Peyer's patch (tissue), 4 donors: ENCODE results near the gene MSS51. TPM values are rescaled to one million over a fixed set of nuclear protein-coding genes. Genes with fewer than 3 reads are reported as not detected.
"Not testable (repeated sequence)": the region's sequence is repeated elsewhere in the genome, so short reads cannot be mapped to it uniquely, and the experiment has no call there.

Source experiments
- DNase-seq, 3 donors: peaks; one replicate each; pipeline ENCODE4 v3.0.0-alpha.2; 2017 to 2019
- H3K27ac ChIP-seq, 4 donors: fragments of 200-600 bp; sonication (generic); one replicate each; pipeline ENCODE4 v1.5.1; 2016 to 2019
- H3K27me3 ChIP-seq, 2 donors: fragments of 200-600 bp; sonication (generic); one replicate each; pipeline ENCODE4 v1.5.1; 2019
- H3K36me3 ChIP-seq, 3 donors: fragments of 200-600 bp; sonication (generic); one replicate each; pipeline ENCODE4 v1.5.1; 2016 to 2019
- H3K4me1 ChIP-seq, 4 donors: fragments of 200-600 bp; sonication (generic); one replicate each; pipeline ENCODE4 v1.5.1; 2016 to 2019
- H3K4me3 ChIP-seq, 4 donors: fragments of 200-600 bp; sonication (generic); 1 replicate in 3 of 4; 2 replicates in 1 of 4; pipeline ENCODE4 v1.5.1; 2016 to 2019; ENCODE audit warnings: mild to moderate bottlenecking in 1 of 4
- H3K9me3 ChIP-seq, 4 donors: fragments of 200-600 bp; sonication (generic); one replicate each; pipeline ENCODE4 v1.5.1; 2016 to 2019; ENCODE audit warnings: mild to moderate bottlenecking in 1 of 4
- CTCF ChIP-seq, 6 experiments: fragments of 450-650 bp in 4 of 6; fragments of 200-600 bp in 2 of 6; sonication (generic) in 1 of 6; IDR thresholded peaks; one replicate each; pipeline ENCODE4 v1.5.1; 2017 to 2019; ENCODE audit warnings: antibody characterized with exemption in 6 of 6, mild to moderate bottlenecking in 3 of 6, moderate library complexity in 1 of 6
- POLR2A ChIP-seq, 2 donors: fragments of 450-650 bp; IDR thresholded peaks; one replicate each; pipeline ENCODE4 v1.5.1; 2017; ENCODE audit warnings: antibody characterized with exemption in 2 of 2, mild to moderate bottlenecking in 2 of 2, moderate library complexity in 2 of 2
- total RNA-seq, 4 donors: library from RNA; depleted of rRNA; stranded (reverse); fragments of >200 nt; gene quantifications; one replicate each; pipeline ENCODE4 v1.1.0, GENCODE V29; 2016

MSS51 gene
- total RNA-seq, 4 donors from 2014 or later = 3.3 to 7.5 (median 5.2) TPM

DNA sequence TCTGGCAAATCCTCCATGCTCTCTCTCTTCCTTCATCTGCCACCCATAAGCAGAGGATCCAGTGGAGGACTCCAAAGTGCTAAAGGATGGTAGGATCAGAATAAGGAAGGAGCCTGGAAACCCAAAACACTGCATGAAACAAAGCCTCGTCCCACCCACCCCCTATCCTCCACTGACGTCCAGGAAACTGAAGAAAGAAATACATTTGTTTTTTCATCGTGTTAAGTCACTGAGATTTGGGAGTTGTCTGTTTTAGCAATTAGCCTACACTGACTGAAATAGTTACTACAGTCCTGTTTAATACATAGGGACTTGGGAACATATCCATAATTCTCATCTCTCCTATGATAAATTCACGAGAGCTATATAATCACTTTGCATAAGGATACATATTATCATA, 34.3 kb downstream of the MSS51 start:
- no peaks in the 10 kb centered on the region for H3K9me3 ChIP-seq
- H3K4me1 ChIP-seq = no peaks in the 10 kb centered on the region
- no peak for DNase-seq
- no peaks in the 10 kb centered on the region for H3K27me3 ChIP-seq
- no peak for TF ChIP-seq CTCF (IDR thresholded peaks at IDR 0.05)
- no peak for TF ChIP-seq POLR2A (IDR thresholded peaks at IDR 0.05)
- no peak overlapping the region for H3K27ac ChIP-seq
- no peak overlapping the region for H3K4me3 ChIP-seq
- H3K36me3 ChIP-seq = peaks cover 0 to 45% (median 0%) of the 10 kb centered on the region in 3 donors

DNA sequence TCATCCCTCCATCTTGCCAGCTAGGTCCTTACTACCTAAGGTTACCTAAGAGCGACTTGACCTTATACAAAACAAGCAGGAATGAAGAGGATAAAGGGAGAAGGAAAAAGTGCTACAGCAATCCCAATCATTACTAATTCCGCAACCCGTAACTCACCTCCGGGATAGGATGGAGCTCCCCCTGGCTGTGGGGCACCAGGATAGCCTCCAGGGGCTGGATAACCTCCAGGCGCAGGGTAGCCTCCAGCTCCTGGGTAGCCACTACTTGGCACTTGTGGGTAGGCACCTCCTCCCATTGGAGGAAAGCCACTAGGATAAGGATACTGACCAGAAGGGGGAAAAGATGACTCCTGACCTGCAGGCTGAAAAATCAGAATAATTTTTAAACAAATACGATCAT, 35.3 kb downstream of the MSS51 start:
- no peak for DNase-seq
- H3K4me3 ChIP-seq = no peak overlapping the region
- no peaks in the 10 kb centered on the region for H3K27me3 ChIP-seq
- H3K36me3 ChIP-seq = peaks cover 0 to 45% (median 0%) of the 10 kb centered on the region in 3 donors
- TF ChIP-seq POLR2A (IDR thresholded peaks at IDR 0.05) (no peak), CTCF (IDR thresholded peaks at IDR 0.05) (no peak)
- H3K4me1 ChIP-seq = no peaks in the 10 kb centered on the region
- no peak overlapping the region for H3K27ac ChIP-seq
- no peaks in the 10 kb centered on the region for H3K9me3 ChIP-seq

DNA sequence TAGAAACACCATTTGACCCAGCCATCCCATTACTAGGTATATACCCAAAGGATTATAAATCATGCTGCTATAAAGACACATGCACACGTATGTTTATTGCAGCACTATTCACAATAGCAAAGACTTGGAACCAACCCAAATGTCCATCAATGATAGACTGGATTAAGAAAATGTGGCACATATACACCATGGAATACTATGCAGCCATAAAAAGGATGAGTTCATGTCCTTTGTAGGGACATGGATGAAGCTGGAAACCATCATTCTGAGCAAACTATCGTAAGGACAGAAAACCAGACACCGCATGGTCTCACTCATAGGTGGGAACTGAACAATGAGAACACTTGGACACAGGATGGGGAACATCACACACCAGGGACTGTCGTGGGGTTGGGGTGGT, 39.0 kb downstream of the MSS51 start:
- not testable (repeated sequence) for H3K27ac ChIP-seq, DNase-seq, H3K27me3 ChIP-seq, H3K4me1 ChIP-seq, H3K4me3 ChIP-seq, H3K9me3 ChIP-seq
- H3K36me3 ChIP-seq = peaks cover 0 to 57% (median 0%) of the 10 kb centered on the region in 3 donors

DNA sequence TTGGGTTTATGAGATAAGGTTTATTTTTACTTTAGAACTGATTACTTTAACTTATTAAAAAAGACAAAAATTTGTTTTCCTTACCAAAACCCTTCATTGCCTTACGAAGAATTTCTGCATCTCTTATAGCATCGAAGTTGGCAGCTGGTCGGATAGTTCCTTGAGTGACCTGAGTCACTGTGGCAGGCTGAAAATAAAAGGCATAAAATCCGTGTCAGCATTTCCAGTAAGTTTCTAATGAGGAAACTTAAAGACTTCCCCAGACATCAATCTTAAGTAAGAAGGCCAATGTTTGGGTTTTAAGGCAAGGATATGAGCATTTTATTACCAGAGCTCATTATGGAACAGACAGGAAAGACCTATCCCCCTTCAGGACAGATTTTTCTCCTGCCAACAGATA, 45.1 kb downstream of the MSS51 start:
- no peaks in the 10 kb centered on the region for H3K4me1 ChIP-seq
- no peak overlapping the region for H3K4me3 ChIP-seq
- DNase-seq = no peak
- H3K27ac ChIP-seq = no peak overlapping the region
- no peaks in the 10 kb centered on the region for H3K27me3 ChIP-seq
- no peak for TF ChIP-seq CTCF (IDR thresholded peaks at IDR 0.05)
- no peak for TF ChIP-seq POLR2A (IDR thresholded peaks at IDR 0.05)
- H3K36me3 ChIP-seq = peaks cover 0 to 77% (median 0%) of the 10 kb centered on the region in 3 donors
- H3K9me3 ChIP-seq = no peaks in the 10 kb centered on the region

GRCh38 chr10:73386583-73386982, 46.8 kb downstream of the MSS51 start:
- no peak for DNase-seq
- no peak overlapping the region for H3K4me3 ChIP-seq
- no peaks in the 10 kb centered on the region for H3K9me3 ChIP-seq
- peaks cover 0 to 91% (median 0%) of the 10 kb centered on the region in 3 donors for H3K36me3 ChIP-seq
- no peaks in the 10 kb centered on the region for H3K27me3 ChIP-seq
- TF ChIP-seq POLR2A (IDR thresholded peaks at IDR 0.05) (no peak), CTCF (IDR thresholded peaks at IDR 0.05) (no peak)
- H3K4me1 ChIP-seq = no peaks in the 10 kb centered on the region
- no peak overlapping the region for H3K27ac ChIP-seq

- no peaks in the 10 kb centered on the region for H3K4me1 ChIP-seq
- DNase-seq = no peak
- no peak for TF ChIP-seq POLR2A (IDR thresholded peaks at IDR 0.05)
- TF ChIP-seq CTCF (IDR thresholded peaks at IDR 0.05) = no peak
- H3K27ac ChIP-seq = no peak overlapping the region
- no peaks in the 10 kb centered on the region for H3K9me3 ChIP-seq
- H3K36me3 ChIP-seq = peaks cover 0 to 92% (median 0%) of the 10 kb centered on the region in 3 donors
- no peak overlapping the region for H3K4me3 ChIP-seq
- no peaks in the 10 kb centered on the region for H3K27me3 ChIP-seq
Observed at GRCh38 chr10:73379064-73379748, 54.2 kb downstream of the MSS51 start.
